ENCODE measurements around the gene SLC16A1.
"Not testable (repeated sequence)": the region's sequence is repeated elsewhere in the genome, so short reads cannot be mapped to it uniquely, and the experiment has no call there.

The SLC16A1 gene

GRCh38 chr1:112998592-112999235 lies 42.7 kb upstream of the SLC16A1 start:
- Histone ChIP-seq H3K27ac (ENCODE audit: low read depth, low read length) (no peak overlapping the region), H3K9me2 (replicated peaks; ENCODE audit: insufficient read depth, low read length) (no peaks in the 10 kb centered on the region), H3K9ac (ENCODE audit: low read length) (no peak overlapping the region)

GRCh38 chr1:112997781-112998180 lies 41.8 kb upstream of the SLC16A1 start:
- Histone ChIP-seq H3K79me2 (ENCODE audit: insufficient read depth, low read length) (no peaks in the 10 kb centered on the region), H4K20me1 (ENCODE audit: low read depth, low read length) (no peaks in the 10 kb centered on the region), H3K36me3 (ENCODE audit: low read length) (no peaks in the 10 kb centered on the region), H3K9me3 (ENCODE audit: insufficient read depth, low read length) (no peaks in the 10 kb centered on the region), H3K4me2 (ENCODE audit: low read depth, low read length, poor library complexity, severe bottlenecking) (no peak overlapping the region), H3K27me3 (ENCODE audit: low read length) (no peaks in the 10 kb centered on the region), H2AFZ (ENCODE audit: low read depth, low read length, severe bottlenecking) (no peak overlapping the region), H3K27ac (ENCODE audit: low read depth, low read length) (no peak overlapping the region), H3K9ac (ENCODE audit: low read length) (no peak overlapping the region), H3F3A (ENCODE audit: insufficient read depth) (no peaks in the 10 kb centered on the region), H3K4me3 (ENCODE audit: insufficient read depth, low read length, poor library complexity, severe bottlenecking) (no peak overlapping the region), H3K9me2 (replicated peaks; ENCODE audit: insufficient read depth, low read length) (no peaks in the 10 kb centered on the region)
- TF ChIP-seq CTCF (IDR thresholded peaks at IDR 0.05; ENCODE audit: insufficient read depth, low read length, poor library complexity, severe bottlenecking) (no peak), EZH2phosphoT487 (conservative IDR thresholded peaks at IDR 0.05; ENCODE audit: low read length) (no peak)

More at GRCh38 chr1:112998592-112999235, 42.7 kb upstream of the SLC16A1 start:
- Histone ChIP-seq H3K4me3 (ENCODE audit: insufficient read depth, low read length, poor library complexity, severe bottlenecking) (no peak overlapping the region), H3K9me3 (ENCODE audit: insufficient read depth, low read length) (no peaks in the 10 kb centered on the region), H3K27me3 (ENCODE audit: low read length) (no peaks in the 10 kb centered on the region), H2AFZ (ENCODE audit: low read depth, low read length, severe bottlenecking) (no peak overlapping the region), H3K79me2 (ENCODE audit: insufficient read depth, low read length) (no peaks in the 10 kb centered on the region), H3K4me2 (ENCODE audit: low read depth, low read length, poor library complexity, severe bottlenecking) (no peak overlapping the region), H4K20me1 (ENCODE audit: low read depth, low read length) (no peaks in the 10 kb centered on the region), H3K36me3 (ENCODE audit: low read length) (no peaks in the 10 kb centered on the region), H3F3A (ENCODE audit: insufficient read depth) (no peaks in the 10 kb centered on the region)
- no peak for TF ChIP-seq CTCF (IDR thresholded peaks at IDR 0.05; ENCODE audit: insufficient read depth, low read length, poor library complexity, severe bottlenecking)
- TF ChIP-seq EZH2phosphoT487 (conservative IDR thresholded peaks at IDR 0.05; ENCODE audit: low read length) = no peak

DNA sequence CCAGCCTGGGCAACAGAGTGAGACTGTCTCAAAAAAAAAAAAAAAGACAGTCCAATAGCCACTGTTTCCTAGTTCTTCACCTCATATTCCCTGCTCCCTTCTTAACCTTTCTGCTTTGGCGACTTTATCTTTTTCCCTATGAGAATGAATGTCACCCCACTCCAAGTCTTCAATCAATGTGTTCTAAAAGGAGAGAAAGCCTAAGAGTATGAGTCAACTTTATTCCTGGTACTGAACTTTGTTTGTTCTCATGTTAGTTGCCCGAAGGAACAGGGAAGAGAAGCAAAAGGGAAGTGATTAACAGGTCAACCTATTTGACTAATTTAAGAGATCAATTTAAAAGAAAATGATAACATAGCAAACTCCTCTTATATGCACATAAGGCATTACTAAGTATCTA lies 39.9 kb upstream of the SLC16A1 start:
- Histone ChIP-seq H2AFZ (ENCODE audit: low read depth, low read length, severe bottlenecking) (no peak overlapping the region), H3K4me2 (ENCODE audit: low read depth, low read length, poor library complexity, severe bottlenecking) (no peak overlapping the region), H3K9ac (ENCODE audit: low read length) (no peak overlapping the region), H3K4me3 (ENCODE audit: insufficient read depth, low read length, poor library complexity, severe bottlenecking) (no peak overlapping the region), H4K20me1 (ENCODE audit: low read depth, low read length) (no peaks in the 10 kb centered on the region), H3K9me3 (ENCODE audit: insufficient read depth, low read length) (no peaks in the 10 kb centered on the region), H3F3A (ENCODE audit: insufficient read depth) (no peaks in the 10 kb centered on the region), H3K79me2 (ENCODE audit: insufficient read depth, low read length) (no peaks in the 10 kb centered on the region), H3K9me2 (replicated peaks; ENCODE audit: insufficient read depth, low read length) (no peaks in the 10 kb centered on the region), H3K36me3 (ENCODE audit: low read length) (no peaks in the 10 kb centered on the region), H3K27me3 (ENCODE audit: low read length) (no peaks in the 10 kb centered on the region), H3K27ac (ENCODE audit: low read depth, low read length) (no peak overlapping the region)
- TF ChIP-seq EZH2phosphoT487 (conservative IDR thresholded peaks at IDR 0.05; ENCODE audit: low read length) (no peak), CTCF (IDR thresholded peaks at IDR 0.05; ENCODE audit: insufficient read depth, low read length, poor library complexity, severe bottlenecking) (no peak)

GRCh38 chr1:112995021-112995420 lies 39.0 kb upstream of the SLC16A1 start:
- not testable (repeated sequence) for H3K36me3 ChIP-seq (ENCODE audit: low read length); H3K4me2 ChIP-seq (ENCODE audit: low read depth, low read length, poor library complexity, severe bottlenecking); H3K9ac ChIP-seq (ENCODE audit: low read length); H3K4me3 ChIP-seq (ENCODE audit: insufficient read depth, low read length, poor library complexity, severe bottlenecking); H3K9me2 ChIP-seq (replicated peaks; ENCODE audit: insufficient read depth, low read length); H3K27me3 ChIP-seq (ENCODE audit: low read length); H3K9me3 ChIP-seq (ENCODE audit: insufficient read depth, low read length); H2AFZ ChIP-seq (ENCODE audit: low read depth, low read length, severe bottlenecking); H3F3A ChIP-seq (ENCODE audit: insufficient read depth); H3K79me2 ChIP-seq (ENCODE audit: insufficient read depth, low read length); H4K20me1 ChIP-seq (ENCODE audit: low read depth, low read length); H3K27ac ChIP-seq (ENCODE audit: low read depth, low read length)
